Colonic mucosa (tissue), 4 donors: ENCODE data around the gene STXBP6. TPM values are rescaled to one million over a fixed set of nuclear protein-coding genes. Genes with fewer than 3 reads are reported as not detected.

ENCODE experiments used
- DNase-seq: peaks from one replicate; pipeline ENCODE4 v3.0.0-alpha.2; 2020
- H3K27ac ChIP-seq: fragments of 200-600 bp; one replicate; pipeline ENCODE4 v1.8.0; 2021
- H3K27me3 ChIP-seq: fragments of 200-600 bp; one replicate; pipeline ENCODE4 v1.8.0; 2021
- H3K36me3 ChIP-seq: fragments of 200-600 bp; one replicate; pipeline ENCODE4 v1.8.0; 2021
- H3K4me1 ChIP-seq: fragments of 200-600 bp; one replicate; pipeline ENCODE4 v1.8.0; 2021; ENCODE audit warnings: mild to moderate bottlenecking
- H3K4me3 ChIP-seq: fragments of 200-600 bp; one replicate; pipeline ENCODE4 v1.8.0; 2021
- H3K9ac ChIP-seq, 2 donors: one replicate each; pipeline ENCODE4 v1.7.0; 2013; ENCODE audit warnings: control low read depth in 2 of 2, low read depth in 2 of 2, low read length in 2 of 2
- H3K9me3 ChIP-seq: fragments of 200-600 bp; one replicate; pipeline ENCODE4 v1.8.0; 2021
- CTCF ChIP-seq: fragments of 200-600 bp; IDR thresholded peaks from one replicate; pipeline ENCODE4 v1.8.0; 2022; ENCODE audit warnings: antibody characterized with exemption, mild to moderate bottlenecking
- intact Hi-C: fragments of 100-400 bp; cut with DNase I; formaldehyde crosslinking; loops from one replicate; pipeline ENCODE4 v1.14.1; 2022
- total RNA-seq, 2 donors: library from RNA; stranded (reverse); fragmentation: NEBNext Ultra II Directional in 1 of 2; extraction: Animal tissue kit (Norgen Biotek cat#: 25700) in 1 of 2; gene quantifications; one replicate each; pipeline ENCODE4 v1.2.1, GENCODE V29; 2021
- donor health status: healthy.
- donor health status: DM: no; HTN: no; CAD: no.
- donor health status: DM: no; HTN: no; CAD: no.

Gene STXBP6
- total RNA-seq, 2 donors from 2014 or later, result 23.7 to 26.1 TPM

- H3K36me3 ChIP-seq, result no peaks in the 10 kb centered on the region
- DNase-seq, result peak; percentile 57
- no peaks in the 10 kb centered on the region for H3K27me3 ChIP-seq
- H3K9me3 ChIP-seq, result no peaks in the 10 kb centered on the region
- H3K4me1 ChIP-seq, result peaks cover 12% of the 10 kb centered on the region
- TF ChIP-seq CTCF, result no peak
- no peak overlapping the region for H3K9ac ChIP-seq
- intact Hi-C loops, result no loop called here
- H3K4me3 ChIP-seq, result no peak overlapping the region
- no peak overlapping the region for H3K27ac ChIP-seq
Measured at GRCh38 chr14:24909523-24910302, 140.2 kb downstream of the STXBP6 start.

- no peak for TF ChIP-seq CTCF
- Histone ChIP-seq H3K27me3 (no peaks in the 10 kb centered on the region), H3K9ac (no peak overlapping the region), H3K27ac (no peak overlapping the region), H3K4me3 (no peak overlapping the region), H3K9me3 (no peaks in the 10 kb centered on the region), H3K4me1 (peaks cover 12% of the 10 kb centered on the region), H3K36me3 (no peaks in the 10 kb centered on the region)
- intact Hi-C loops, result no loop called here
- no peak for DNase-seq
Measured at GRCh38 chr14:24908592-24909236, 141.2 kb downstream of the STXBP6 start.

- DNase-seq, result no peak
- Histone ChIP-seq H3K36me3 (no peaks in the 10 kb centered on the region), H3K9ac (no peak overlapping the region), H3K27me3 (no peaks in the 10 kb centered on the region), H3K9me3 (no peaks in the 10 kb centered on the region), H3K27ac (no peak overlapping the region), H3K4me3 (no peak overlapping the region), H3K4me1 (no peaks in the 10 kb centered on the region)
- intact Hi-C loops, result no loop called here
- no peak for TF ChIP-seq CTCF
Measured at GRCh38 chr14:24904533-24904932, 145.4 kb downstream of the STXBP6 start.

- Histone ChIP-seq H3K9me3 (no peaks in the 10 kb centered on the region), H3K36me3 (no peaks in the 10 kb centered on the region), H3K4me1 (no peaks in the 10 kb centered on the region), H3K9ac (no peak overlapping the region), H3K4me3 (no peak overlapping the region), H3K27me3 (no peaks in the 10 kb centered on the region), H3K27ac (no peak overlapping the region)
- intact Hi-C loops, result no loop called here
- DNase-seq, result no peak
- no peak for TF ChIP-seq CTCF
Measured at GRCh38 chr14:24903337-24903736, 146.6 kb downstream of the STXBP6 start.

GRCh38 chr14:24900269-24901100 is 149.5 kb downstream of the STXBP6 start:
- H3K36me3 ChIP-seq, result no peaks in the 10 kb centered on the region
- no peak overlapping the region for H3K27ac ChIP-seq
- H3K4me1 ChIP-seq, result no peaks in the 10 kb centered on the region
- H3K27me3 ChIP-seq, result no peaks in the 10 kb centered on the region
- no peak for TF ChIP-seq CTCF
- H3K4me3 ChIP-seq, result no peak overlapping the region
- no peak overlapping the region for H3K9ac ChIP-seq
- H3K9me3 ChIP-seq, result no peaks in the 10 kb centered on the region
- intact Hi-C loops, result no loop called here
- DNase-seq, result no peak
